ENCODE data around the gene FYB1. TPM values are rescaled to one million over a fixed set of nuclear protein-coding genes. Genes with fewer than 3 reads are reported as not detected.

The FYB1 gene
- total RNA-seq, 1 donor from 2014 or later, result 237 TPM

GRCh38 chr5:39208471-39208870 is 10.9 kb downstream of the FYB1 start:
- intact Hi-C loops (cut with micrococcal nuclease), result loop anchor here (1.0 to 10.0 kb wide), 3 partner anchors 9 to 1066 kb away; no protein-coding TSS in a partner anchor

- intact Hi-C loops (cut with micrococcal nuclease), result loop anchor here (1.0 to 10.0 kb wide), 3 partner anchors 10 to 1067 kb away; no protein-coding TSS in a partner anchor
These were observed 11.9 kb downstream of the FYB1 start for GRCh38 chr5:39207345-39208045.

DNA sequence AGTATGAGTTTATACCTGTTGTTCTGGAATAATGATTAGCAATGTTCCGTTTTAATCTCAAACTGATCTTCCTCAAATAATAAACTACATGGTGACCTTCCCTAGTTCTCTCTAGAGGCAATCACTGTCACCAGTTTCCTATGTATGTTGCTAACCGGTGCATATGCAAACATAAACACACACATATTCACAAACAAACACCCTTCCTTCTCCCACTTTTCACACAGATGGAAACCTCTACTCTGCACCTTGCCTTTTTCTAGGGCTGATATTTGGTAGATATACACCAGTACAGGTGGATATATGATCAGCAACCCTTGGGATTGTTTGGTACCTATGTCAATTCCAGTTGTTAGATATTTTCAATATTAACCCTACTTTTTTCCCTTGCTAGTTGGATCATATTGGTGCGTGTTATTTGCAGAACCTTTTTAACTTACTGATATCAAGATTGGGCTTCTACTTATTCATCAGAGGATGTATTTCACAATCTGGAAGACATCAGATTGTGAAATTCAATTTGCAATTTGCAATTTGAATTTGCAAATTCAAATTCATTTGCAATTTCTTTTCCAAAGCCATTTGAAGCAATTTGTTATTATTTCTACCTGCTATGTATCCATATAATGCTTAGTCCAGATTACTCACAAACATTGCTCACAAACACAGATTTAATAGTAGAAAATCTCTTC is 12.6 kb downstream of the FYB1 start:
- intact Hi-C loops (cut with micrococcal nuclease), result loop anchor here (10.0 kb wide), 1 partner anchor 1068 kb away; no protein-coding TSS in a partner anchor

- intact Hi-C loops (cut with micrococcal nuclease), result loop anchor here (10.0 kb wide), 1 partner anchor 1069 kb away; no protein-coding TSS in a partner anchor
These were observed 13.8 kb downstream of the FYB1 start for GRCh38 chr5:39205550-39205949.

DNA sequence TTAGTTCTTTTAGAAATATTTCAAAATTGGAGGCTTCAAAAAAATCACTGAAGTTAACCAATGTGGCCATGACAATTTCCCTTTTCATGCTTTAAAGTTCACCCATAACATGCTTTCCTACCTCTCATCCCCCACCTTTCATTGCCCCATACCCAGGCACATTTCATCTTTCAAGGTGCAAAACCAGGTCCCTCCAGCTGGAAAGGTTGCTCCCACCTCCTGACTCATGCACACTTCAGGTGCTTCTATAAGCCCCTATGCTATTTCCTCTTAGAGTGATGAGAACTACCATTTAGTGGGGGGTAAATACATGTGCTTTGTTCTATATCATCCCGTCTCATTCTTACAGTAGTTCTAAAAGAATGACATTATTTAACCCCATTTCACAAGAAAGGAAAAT is 15.4 kb downstream of the FYB1 start:
- intact Hi-C loops (cut with micrococcal nuclease), result loop anchor here (1.0 to 10.0 kb wide), 6 partner anchors 7 to 1071 kb away; partner anchors contain the start of gene RICTOR

- intact Hi-C loops (cut with micrococcal nuclease), result loop anchor here (1.0 to 10.0 kb wide), 6 partner anchors 8 to 1071 kb away; partner anchors contain the start of gene RICTOR
These were observed 16.0 kb downstream of the FYB1 start for GRCh38 chr5:39203275-39203922.

DNA sequence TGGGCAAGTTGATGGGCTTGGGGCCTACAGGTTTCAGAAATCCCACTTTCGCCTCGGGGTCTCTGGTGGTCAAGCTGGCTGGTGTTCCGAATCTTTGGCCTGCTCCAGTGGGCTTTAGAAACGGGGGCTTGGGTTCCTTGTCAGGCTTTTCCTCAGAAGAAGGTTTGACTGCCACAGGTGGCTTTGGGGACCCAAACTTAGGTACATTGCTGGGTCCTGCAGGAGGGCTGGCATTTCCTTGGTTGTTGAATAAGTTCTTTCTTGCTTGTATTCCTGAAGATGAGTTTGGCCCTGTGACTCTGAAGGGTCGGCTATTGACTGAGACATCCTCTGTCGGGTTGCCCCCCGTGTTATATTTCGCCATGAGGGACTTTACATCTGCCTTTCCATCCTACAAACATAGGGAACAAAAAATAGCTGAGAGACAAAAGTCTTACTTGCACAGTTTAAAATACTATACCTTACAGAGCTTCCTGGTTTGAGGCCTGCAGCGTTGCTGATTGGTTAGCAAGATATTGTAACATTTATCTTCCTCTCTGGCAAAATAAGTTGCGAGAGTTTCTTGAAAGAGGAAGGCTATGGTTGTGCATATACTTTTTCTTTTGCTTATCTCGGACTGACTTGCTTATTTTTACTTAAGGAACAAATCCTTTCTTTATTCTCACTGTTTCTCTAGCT is 16.6 kb downstream of the FYB1 start:
- intact Hi-C loops (cut with micrococcal nuclease), result loop anchor here (1.0 to 10.0 kb wide), 6 partner anchors 9 to 1072 kb away; partner anchors contain the start of gene RICTOR

GRCh38 chr5:39201781-39202596 is 17.4 kb downstream of the FYB1 start:
- intact Hi-C loops (cut with micrococcal nuclease), result loop anchor here (1.0 to 10.0 kb wide), 7 partner anchors 11 to 1073 kb away; partner anchors contain the start of gene RICTOR

- intact Hi-C loops (cut with micrococcal nuclease), result loop anchor here (1.0 to 10.0 kb wide), 5 partner anchors 10 to 1074 kb away; partner anchors contain the start of gene RICTOR
These were observed 18.1 kb downstream of the FYB1 start for GRCh38 chr5:39201160-39201780.

DNA sequence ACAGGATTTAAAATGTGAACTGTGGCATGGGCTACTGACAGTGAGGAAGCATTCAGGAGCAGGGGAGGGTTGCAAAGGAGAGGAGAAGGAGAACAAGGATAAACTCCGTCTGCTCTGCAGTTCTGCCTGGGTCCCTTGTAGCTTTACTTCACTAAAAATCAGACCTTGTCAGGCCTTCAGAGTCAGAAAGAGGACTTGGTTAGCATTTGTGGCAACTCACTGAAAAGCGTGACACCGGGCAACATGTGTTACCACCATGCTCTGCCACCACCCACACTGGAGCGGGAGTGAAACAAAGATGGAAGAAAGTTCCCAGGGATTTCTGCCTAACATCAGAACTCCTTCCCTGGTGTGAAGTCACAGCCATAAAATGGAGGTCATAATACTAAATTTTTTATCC is 19.3 kb downstream of the FYB1 start:
- intact Hi-C loops (cut with micrococcal nuclease), result loop anchor here (5.0 to 10.0 kb wide), 3 partner anchors 53 to 1075 kb away; partner anchors contain the start of gene RICTOR

GRCh38 chr5:39199335-39199734 is 20.0 kb downstream of the FYB1 start:
- intact Hi-C loops (cut with micrococcal nuclease), result loop anchor here (10.0 kb wide), 1 partner anchor 1555 kb away; the partner anchor contains the start of gene TTC33

- intact Hi-C loops (cut with micrococcal nuclease), result loop anchor here (10.0 kb wide), 1 partner anchor 1557 kb away; the partner anchor contains the start of gene TTC33
These were observed 21.2 kb downstream of the FYB1 start for GRCh38 chr5:39198127-39198526.

- intact Hi-C loops (cut with micrococcal nuclease), result loop anchor here (10.0 kb wide), 1 partner anchor 1557 kb away; the partner anchor contains the start of gene TTC33
These were observed 21.8 kb downstream of the FYB1 start for GRCh38 chr5:39197556-39197955.

DNA sequence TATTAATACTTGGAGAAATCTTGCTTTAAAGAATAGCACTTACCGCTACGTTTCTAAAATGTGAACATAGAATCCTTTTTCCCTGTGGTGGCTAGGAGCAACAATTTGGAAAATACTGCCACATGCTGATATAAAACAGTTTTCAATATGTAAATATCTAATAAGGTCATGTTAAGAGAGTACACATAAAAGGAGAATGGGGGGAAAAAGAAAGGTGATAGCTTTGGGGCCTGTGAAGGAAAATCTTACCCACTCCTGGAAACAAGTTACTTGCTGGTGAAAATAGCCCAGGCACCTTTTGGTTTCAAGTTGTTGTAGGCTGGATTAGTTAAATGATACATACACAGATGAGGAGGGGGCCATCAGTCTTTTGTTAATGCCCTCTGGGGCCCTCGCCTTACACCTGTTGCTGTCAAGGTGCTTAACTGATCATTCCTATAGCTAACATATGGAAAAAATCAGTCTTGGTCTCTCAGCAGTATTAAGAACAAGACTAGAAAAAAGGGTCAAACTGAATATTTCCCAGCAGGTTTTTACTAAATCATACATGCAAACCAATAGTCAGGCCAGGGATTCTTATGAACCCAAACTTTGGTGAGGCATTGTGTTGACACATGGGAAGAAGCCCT is 24.1 kb downstream of the FYB1 start:
- intact Hi-C loops (cut with micrococcal nuclease), result loop anchor here (2.0 to 10.0 kb wide), 2 partner anchors 13 to 1559 kb away; partner anchors contain the start of gene TTC33

GRCh38 chr5:39194466-39195136 is 24.8 kb downstream of the FYB1 start:
- intact Hi-C loops (cut with micrococcal nuclease), result loop anchor here (2.0 to 10.0 kb wide), 2 partner anchors 14 to 1560 kb away; partner anchors contain the start of gene TTC33

DNA sequence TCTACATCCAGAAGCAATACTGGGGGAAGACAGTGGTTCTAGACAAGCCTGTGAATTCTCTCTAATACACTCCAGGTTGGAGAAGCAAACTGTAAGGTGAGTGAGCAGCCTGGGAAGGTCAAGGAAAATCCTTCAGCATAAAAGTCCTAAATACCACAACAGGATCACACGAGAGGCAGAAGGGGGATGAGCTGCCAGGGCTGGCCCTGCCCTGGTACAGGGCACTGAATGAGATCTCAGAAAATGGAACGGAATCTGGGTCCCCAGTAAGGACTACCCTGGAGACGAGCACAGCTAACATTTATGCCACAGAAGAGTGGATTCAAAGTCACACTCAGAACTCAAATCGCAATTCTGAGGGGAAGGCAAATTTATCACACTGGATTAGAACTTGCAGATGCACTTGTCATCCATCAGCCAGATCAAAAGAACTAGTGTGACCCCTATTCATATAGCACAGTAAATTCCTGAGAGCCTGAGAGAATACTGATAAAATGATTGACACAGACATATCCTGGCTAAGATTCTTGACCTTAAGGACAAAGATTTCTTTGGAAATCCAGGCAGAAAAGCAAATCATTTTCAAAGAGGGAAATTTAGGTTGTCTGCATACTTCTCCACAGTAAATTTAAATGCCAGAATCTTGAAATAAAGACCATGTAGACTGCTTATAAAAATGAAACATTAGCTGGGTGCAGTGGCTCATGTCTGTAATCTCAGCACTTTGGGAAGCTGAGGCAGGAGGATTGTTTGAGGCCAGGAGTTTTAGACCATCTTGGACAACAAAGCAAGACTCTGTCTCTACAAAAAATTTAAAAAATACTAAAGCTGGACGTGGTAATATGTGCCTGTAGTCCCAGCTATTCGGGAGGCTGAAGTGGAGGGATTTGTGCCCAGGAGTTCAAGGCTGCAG is 25.6 kb downstream of the FYB1 start:
- intact Hi-C loops (cut with micrococcal nuclease), result loop anchor here (2.0 to 10.0 kb wide), 2 partner anchors 15 to 1561 kb away; partner anchors contain the start of gene TTC33
